CD14-positive monocyte (primary cell): Measurements from ENCODE around the gene PTPRN2. TPM values are rescaled to one million over a fixed set of nuclear protein-coding genes. Genes with fewer than 3 reads are reported as not detected.

Source experiments
- DNase-seq, 3 donors: peaks; one replicate each; pipeline ENCODE4 v3.0.0-alpha.2; 2011 to 2022
- H2AFZ ChIP-seq: 2 replicates; pipeline ENCODE4 v1.6.0; 2012; ENCODE audit warnings: mild to moderate bottlenecking, low read depth, low read length, inconsistent platforms; ENCODE audit not compliant: insufficient read depth, poor library complexity, severe bottlenecking
- H3K27ac ChIP-seq, 2 donors: 1 replicate in 1 of 2; 2 replicates in 1 of 2; pipeline ENCODE4 v1.5.1; 2012 to 2013; ENCODE audit warnings: low read length in 2 of 2, control low read depth in 1 of 2, inconsistent platforms in 1 of 2, low read depth in 1 of 2, mild to moderate bottlenecking in 1 of 2
- H3K27me3 ChIP-seq, 2 donors: one replicate each; pipeline versions ENCODE4 v1.6.0 to v1.6.1; 2011 to 2013; ENCODE audit warnings: low read length in 2 of 2; ENCODE audit not compliant: control insufficient read depth in 2 of 2, insufficient read depth in 2 of 2
- H3K36me3 ChIP-seq, 2 donors: replicated peaks in 1 of 2; 1 replicate in 1 of 2; 2 replicates in 1 of 2; pipeline versions ENCODE4 v1.5.1 to v1.6.1; 2012 to 2013; ENCODE audit warnings: low read length in 2 of 2, control low read depth in 1 of 2, inconsistent platforms in 1 of 2, mild to moderate bottlenecking in 1 of 2; ENCODE audit not compliant: insufficient read depth in 2 of 2, control insufficient read depth in 1 of 2
- H3K4me1 ChIP-seq, 2 donors: 1 replicate in 1 of 2; 2 replicates in 1 of 2; pipeline versions ENCODE4 v1.5.1 to v1.6.1; 2012 to 2013; ENCODE audit warnings: low read length in 2 of 2, control low read depth in 1 of 2, inconsistent platforms in 1 of 2, mild to moderate bottlenecking in 1 of 2, moderate library complexity in 1 of 2; ENCODE audit not compliant: insufficient read depth in 2 of 2, control insufficient read depth in 1 of 2
- H3K4me2 ChIP-seq: replicated peaks from 2 replicates; pipeline ENCODE3; 2012; ENCODE audit warnings: low read length, moderate library complexity, mild to moderate bottlenecking; ENCODE audit not compliant: poor library complexity, severe bottlenecking; ENCODE audit errors: extremely low read depth
- H3K4me3 ChIP-seq, 3 experiments: fragments of 200-600 bp in 1 of 3; sonication (generic) in 1 of 3; replicated peaks in 1 of 3; 1 replicate in 2 of 3; 2 replicates in 1 of 3; pipeline ENCODE4 v1.5.1; 2011 to 2013; ENCODE audit warnings: low read length in 3 of 3, mild to moderate bottlenecking in 3 of 3, control low read depth in 2 of 3, low read depth in 2 of 3, inconsistent platforms in 1 of 3, moderate library complexity in 1 of 3
- H3K79me2 ChIP-seq: 2 replicates; pipeline ENCODE4 v1.6.0; 2012; ENCODE audit warnings: mild to moderate bottlenecking, control low read depth, inconsistent platforms, low read length, moderate library complexity; ENCODE audit not compliant: insufficient read depth
- H3K9ac ChIP-seq: 2 replicates; pipeline ENCODE4 v1.6.0; 2017; ENCODE audit warnings: low read length, mild to moderate bottlenecking; ENCODE audit not compliant: insufficient read depth, poor library complexity, severe bottlenecking
- H3K9me3 ChIP-seq, 2 donors: replicated peaks in 1 of 2; 1 replicate in 1 of 2; 2 replicates in 1 of 2; pipeline versions ENCODE4 v1.5.1 to v1.6.1; 2012 to 2013; ENCODE audit warnings: low read length in 2 of 2, control low read depth in 1 of 2; ENCODE audit not compliant: control insufficient read depth in 1 of 2, insufficient read depth in 1 of 2
- H4K20me1 ChIP-seq: 2 replicates; pipeline ENCODE4 v1.6.0; 2012; ENCODE audit warnings: mild to moderate bottlenecking, low read length, control low read depth, moderate library complexity; ENCODE audit not compliant: insufficient read depth
- H3K27ac Mint-ChIP-seq, 7 donors: one replicate each; pipeline ENCODE4 v1.8.0; 2020; ENCODE audit warnings: mild to moderate bottlenecking in 7 of 7, mixed read lengths in 7 of 7, moderate library complexity in 6 of 7, inconsistent platforms in 2 of 7
- H3K27me3 Mint-ChIP-seq, 3 donors: one replicate each; pipeline ENCODE4 v1.8.0; 2021 to 2022; ENCODE audit warnings: low read depth in 3 of 3, mild to moderate bottlenecking in 3 of 3, mixed read lengths in 3 of 3, moderate library complexity in 3 of 3, inconsistent platforms in 1 of 3
- H3K36me3 Mint-ChIP-seq, 2 donors: one replicate each; pipeline ENCODE4 v1.8.0; 2020; ENCODE audit warnings: mixed read lengths in 2 of 2, inconsistent platforms in 1 of 2, mild to moderate bottlenecking in 1 of 2
- H3K4me1 Mint-ChIP-seq: one replicate; pipeline ENCODE4 v1.8.0; 2020; ENCODE audit warnings: mild to moderate bottlenecking, mixed read lengths
- H3K4me3 Mint-ChIP-seq, 2 donors: one replicate each; pipeline ENCODE4 v1.8.0; 2020; ENCODE audit warnings: mild to moderate bottlenecking in 2 of 2, mixed read lengths in 2 of 2, moderate library complexity in 1 of 2
- H3K9me3 Mint-ChIP-seq, 7 donors: one replicate each; pipeline ENCODE4 v1.8.0; 2020 to 2022; ENCODE audit warnings: mixed read lengths in 7 of 7, mild to moderate bottlenecking in 6 of 7, moderate library complexity in 6 of 7, inconsistent platforms in 2 of 7
- CTCF ChIP-seq: fragments of 200-600 bp; IDR thresholded peaks from one replicate; pipeline ENCODE4 v1.8.0; 2022; ENCODE audit warnings: antibody characterized with exemption, mild to moderate bottlenecking
- WGBS: methylation state at CpG from one replicate; pipeline ENCODE4 v1.1.5; 2013; ENCODE audit warnings: missing lambda C conversion rate; ENCODE audit not compliant: insufficient coverage; 5-methylcytosine and 5-hydroxymethylcytosine counted together
- intact Hi-C, 2 donors: fragments of 100-400 bp; cut with micrococcal nuclease; formaldehyde crosslinking; loops; one replicate each; pipeline versions ENCODE4 v1.15.0 to v1.15.1; 2023
- polyA plus RNA-seq, 3 donors: library from polyadenylated mRNA; depleted of rRNA in 1 of 3; unstranded in 2 of 3; stranded (reverse) in 1 of 3; fragments of 300-500 nt in 2 of 3; fragments of >200 nt in 1 of 3; fragmentation: Illumina TruSeq in 2 of 3; gene quantifications; 1 replicate in 2 of 3; 2 replicates in 1 of 3; pipeline ENCODE4 v1.2.3, GENCODE V29; 2012 to 2021

The PTPRN2 gene
- polyA plus RNA-seq, 3 donors = 0.25 to 1.4 (median 0.97) TPM

DNA sequence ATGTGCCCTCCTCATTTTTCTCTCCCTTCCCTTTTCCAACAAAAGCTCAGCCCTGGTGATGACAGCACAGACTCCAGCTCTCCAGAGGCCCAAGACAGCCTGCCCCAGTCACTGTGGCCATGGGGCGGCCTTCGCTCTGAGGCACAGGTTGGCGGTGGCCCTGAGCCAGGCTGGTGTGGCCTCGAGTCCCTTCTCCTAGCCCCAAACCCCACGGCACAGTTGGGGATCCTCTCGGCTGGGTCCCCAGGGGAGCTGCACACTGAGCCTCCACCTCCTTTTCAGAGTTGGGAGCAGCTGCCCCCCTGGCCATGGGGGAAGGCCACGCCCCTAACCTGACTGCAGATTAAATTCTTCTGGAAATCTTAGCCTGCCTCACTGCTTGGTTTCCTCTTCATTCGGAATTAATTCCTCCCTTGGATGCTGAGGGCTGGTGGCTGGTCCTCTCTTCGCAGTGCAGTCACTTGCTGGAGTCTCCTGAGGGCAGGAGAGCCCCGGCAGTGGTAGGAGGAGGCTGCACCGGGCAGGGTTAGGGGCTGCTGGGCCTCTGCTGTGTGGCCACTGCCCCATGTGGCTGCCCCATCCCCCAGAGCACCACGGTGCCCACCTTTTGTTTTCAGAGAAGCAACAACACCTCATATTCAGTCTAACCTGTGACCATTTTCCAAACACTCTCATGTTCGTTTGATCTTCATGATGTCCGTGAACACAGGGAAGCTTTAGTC is 824.2 kb downstream of the PTPRN2 start:
- H3K36me3 ChIP-seq = no peaks in the 10 kb centered on the region
- no peak overlapping the region for H3K4me3 ChIP-seq
- H3K9ac ChIP-seq = no peak overlapping the region
- intact Hi-C loops = loop anchor here in 1 of 2 donors (10.0 kb wide), 1 partner anchor 111 kb away; no protein-coding TSS in a partner anchor
- no peaks in the 10 kb centered on the region for H3K27me3 ChIP-seq
- no peak overlapping the region for H2AFZ ChIP-seq
- H3K36me3 Mint-ChIP-seq = no peaks in the 10 kb centered on the region
- H3K4me2 ChIP-seq = no peak overlapping the region
- H3K79me2 ChIP-seq = no peaks in the 10 kb centered on the region
- H3K27me3 Mint-ChIP-seq = peaks cover 5 to 10% (median 6%) of the 10 kb centered on the region in 3 donors
- no peaks in the 10 kb centered on the region for H3K4me1 ChIP-seq
- 94% methylated on average over 9 of the region's 14 CpGs for WGBS
- H3K4me3 Mint-ChIP-seq = no peak overlapping the region
- no peaks in the 10 kb centered on the region for H3K4me1 Mint-ChIP-seq
- peaks cover 10 to 17% (median 14%) of the 10 kb centered on the region in 7 donors for H3K9me3 Mint-ChIP-seq
- H3K27ac Mint-ChIP-seq = no peak overlapping the region
- no peak for DNase-seq
- TF ChIP-seq CTCF = no peak
- H4K20me1 ChIP-seq = no peaks in the 10 kb centered on the region
- peaks cover 4 to 10% of the 10 kb centered on the region in 2 donors for H3K9me3 ChIP-seq
- no peak overlapping the region for H3K27ac ChIP-seq

DNA sequence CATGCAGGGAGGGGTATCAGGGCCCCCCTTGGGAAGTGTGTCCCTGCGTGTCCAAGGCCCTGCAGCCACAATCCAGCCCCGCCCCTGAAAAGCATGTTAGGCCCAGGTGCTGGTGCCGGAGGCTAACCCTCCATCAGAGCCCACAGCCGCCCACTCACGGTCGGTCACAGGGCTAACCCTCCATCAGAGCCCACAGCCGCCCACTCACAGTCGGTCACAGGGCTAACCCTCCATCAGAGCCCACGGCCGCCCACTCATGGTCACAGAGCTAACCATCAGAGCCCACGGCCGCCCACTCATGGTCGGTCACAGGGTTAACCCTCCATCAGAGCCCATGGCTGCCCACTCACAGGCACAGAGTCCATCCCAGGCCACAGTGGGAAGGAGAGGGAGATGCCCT is 824.8 kb downstream of the PTPRN2 start:
- DNase-seq = no peak
- Histone ChIP-seq H3K27me3 (no peaks in the 10 kb centered on the region), H4K20me1 (no peaks in the 10 kb centered on the region), H3K4me2 (no peak overlapping the region), H2AFZ (no peak overlapping the region), H3K27ac (no peak overlapping the region), H3K4me1 (no peaks in the 10 kb centered on the region), H3K9ac (no peak overlapping the region), H3K36me3 (no peaks in the 10 kb centered on the region), H3K79me2 (no peaks in the 10 kb centered on the region), H3K9me3 (peaks cover 4 to 10% of the 10 kb centered on the region in 2 donors), H3K4me3 (no peak overlapping the region)
- 98% methylated on average over 6 of the region's 13 CpGs for WGBS
- no peaks in the 10 kb centered on the region for H3K4me1 Mint-ChIP-seq
- H3K9me3 Mint-ChIP-seq = peaks cover 10 to 17% (median 14%) of the 10 kb centered on the region in 7 donors
- intact Hi-C loops = loop anchor here in 1 of 2 donors (10.0 kb wide), 1 partner anchor 112 kb away; no protein-coding TSS in a partner anchor
- H3K27me3 Mint-ChIP-seq = peaks cover 5 to 13% (median 6%) of the 10 kb centered on the region in 3 donors
- no peak overlapping the region for H3K27ac Mint-ChIP-seq
- no peaks in the 10 kb centered on the region for H3K36me3 Mint-ChIP-seq
- no peak for TF ChIP-seq CTCF
- H3K4me3 Mint-ChIP-seq = no peak overlapping the region
